ENCODE results near the gene PRMT2.

Gene PRMT2

DNA sequence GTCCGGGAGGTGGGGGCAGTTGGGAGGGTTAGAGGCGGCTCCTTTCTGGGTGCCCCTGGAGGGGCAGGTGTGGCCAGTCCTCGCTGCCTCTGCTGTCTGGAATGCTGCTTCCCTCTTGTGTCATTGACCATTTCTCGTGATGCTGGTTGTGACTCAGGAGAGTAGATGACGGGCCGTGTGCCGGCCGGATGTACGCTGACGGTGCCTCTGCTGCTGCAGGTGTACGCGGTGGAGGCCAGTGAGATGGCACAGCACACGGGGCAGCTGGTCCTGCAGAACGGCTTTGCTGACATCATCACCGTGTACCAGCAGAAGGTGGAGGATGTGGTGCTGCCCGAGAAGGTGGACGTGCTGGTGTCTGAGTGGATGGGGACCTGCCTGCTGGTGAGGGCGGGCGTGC, 13.9 kb downstream of the PRMT2 start:
- H3K79me2 ChIP-seq (ENCODE audit: insufficient read depth, low read length): no peaks in the 10 kb centered on the region
- no peaks in the 10 kb centered on the region for H3K27me3 ChIP-seq (ENCODE audit: low read length)
- H3F3A ChIP-seq (ENCODE audit: insufficient read depth): no peaks in the 10 kb centered on the region
- no peaks in the 10 kb centered on the region for H3K9me2 ChIP-seq (replicated peaks; ENCODE audit: insufficient read depth, low read length)
- TF ChIP-seq, protein P1, sequence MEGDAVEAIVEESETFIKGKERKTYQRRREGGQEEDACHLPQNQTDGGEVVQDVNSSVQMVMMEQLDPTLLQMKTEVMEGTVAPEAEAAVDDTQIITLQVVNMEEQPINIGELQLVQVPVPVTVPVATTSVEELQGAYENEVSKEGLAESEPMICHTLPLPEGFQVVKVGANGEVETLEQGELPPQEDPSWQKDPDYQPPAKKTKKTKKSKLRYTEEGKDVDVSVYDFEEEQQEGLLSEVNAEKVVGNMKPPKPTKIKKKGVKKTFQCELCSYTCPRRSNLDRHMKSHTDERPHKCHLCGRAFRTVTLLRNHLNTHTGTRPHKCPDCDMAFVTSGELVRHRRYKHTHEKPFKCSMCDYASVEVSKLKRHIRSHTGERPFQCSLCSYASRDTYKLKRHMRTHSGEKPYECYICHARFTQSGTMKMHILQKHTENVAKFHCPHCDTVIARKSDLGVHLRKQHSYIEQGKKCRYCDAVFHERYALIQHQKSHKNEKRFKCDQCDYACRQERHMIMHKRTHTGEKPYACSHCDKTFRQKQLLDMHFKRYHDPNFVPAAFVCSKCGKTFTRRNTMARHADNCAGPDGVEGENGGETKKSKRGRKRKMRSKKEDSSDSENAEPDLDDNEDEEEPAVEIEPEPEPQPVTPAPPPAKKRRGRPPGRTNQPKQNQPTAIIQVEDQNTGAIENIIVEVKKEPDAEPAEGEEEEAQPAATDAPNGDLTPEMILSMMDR (IDR thresholded peaks at IDR 0.05; ENCODE audit: insufficient read depth, low read length, poor library complexity, severe bottlenecking): no peak
- no peak for TF ChIP-seq EZH2phosphoT487 (conservative IDR thresholded peaks at IDR 0.05; ENCODE audit: low read length)
- no peak overlapping the region for H3K27ac ChIP-seq (ENCODE audit: low read depth, low read length)
- H3K36me3 ChIP-seq (ENCODE audit: low read length): peaks cover 20% of the 10 kb centered on the region
- H3K9ac ChIP-seq (ENCODE audit: low read length): no peak overlapping the region
- no peaks in the 10 kb centered on the region; the same call in 1 of the 2 replicates for H3K9me3 ChIP-seq (ENCODE audit: insufficient read depth, low read length)
- no peak overlapping the region for H2AFZ ChIP-seq (ENCODE audit: low read depth, low read length, severe bottlenecking)
- H4K20me1 ChIP-seq (ENCODE audit: low read depth, low read length): no peaks in the 10 kb centered on the region
- H3K4me2 ChIP-seq (ENCODE audit: low read depth, low read length, poor library complexity, severe bottlenecking): no peak overlapping the region
- H3K4me3 ChIP-seq (ENCODE audit: insufficient read depth, low read length, poor library complexity, severe bottlenecking): no peak overlapping the region

DNA sequence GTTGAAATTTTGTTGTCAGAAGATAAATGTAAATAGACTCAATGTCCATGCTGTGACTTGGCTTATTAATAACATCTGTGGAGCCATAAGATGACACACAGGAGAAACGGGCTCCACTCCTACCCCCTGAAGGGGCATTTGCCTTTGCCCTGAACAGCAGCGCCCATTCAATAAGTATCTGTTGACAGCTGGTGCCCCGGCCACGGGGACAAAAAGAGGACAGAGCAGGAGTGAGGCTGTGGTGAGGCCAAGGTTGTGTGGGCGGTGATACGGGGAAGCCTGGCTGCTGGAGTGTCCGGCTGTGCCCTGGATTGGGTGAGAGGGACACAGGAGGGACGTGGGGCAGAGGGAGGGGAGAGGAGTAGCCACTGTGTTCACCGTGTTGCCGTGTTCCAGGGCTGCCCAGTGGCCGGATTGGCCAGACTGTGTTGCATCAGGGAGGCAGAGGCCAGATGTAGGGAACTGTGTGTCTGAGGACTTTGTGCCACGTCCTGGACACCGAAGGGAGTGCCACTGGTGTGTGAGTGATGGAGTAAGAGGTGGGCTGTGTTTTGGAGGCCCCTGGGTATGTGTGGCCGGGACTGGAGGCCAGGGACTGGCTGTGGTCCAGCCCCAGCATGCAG, 15.1 kb downstream of the PRMT2 start:
- H3K79me2 ChIP-seq (ENCODE audit: insufficient read depth, low read length): no peaks in the 10 kb centered on the region
- no peak overlapping the region for H2AFZ ChIP-seq (ENCODE audit: low read depth, low read length, severe bottlenecking)
- no peaks in the 10 kb centered on the region for H4K20me1 ChIP-seq (ENCODE audit: low read depth, low read length)
- H3F3A ChIP-seq (ENCODE audit: insufficient read depth): no peaks in the 10 kb centered on the region
- no peak overlapping the region for H3K4me3 ChIP-seq (ENCODE audit: insufficient read depth, low read length, poor library complexity, severe bottlenecking)
- H3K9ac ChIP-seq (ENCODE audit: low read length): no peak overlapping the region
- H3K27ac ChIP-seq (ENCODE audit: low read depth, low read length): no peak overlapping the region
- peaks cover 11% of the 10 kb centered on the region; the same call in 1 of the 2 replicates for H3K9me3 ChIP-seq (ENCODE audit: insufficient read depth, low read length)
- H3K9me2 ChIP-seq (replicated peaks; ENCODE audit: insufficient read depth, low read length): no peaks in the 10 kb centered on the region
- no peak overlapping the region for H3K4me2 ChIP-seq (ENCODE audit: low read depth, low read length, poor library complexity, severe bottlenecking)
- no peaks in the 10 kb centered on the region for H3K27me3 ChIP-seq (ENCODE audit: low read length)
- H3K36me3 ChIP-seq (ENCODE audit: low read length): peaks cover 29% of the 10 kb centered on the region
- TF ChIP-seq, protein P1 (IDR thresholded peaks at IDR 0.05; ENCODE audit: insufficient read depth, low read length, poor library complexity, severe bottlenecking): no peak

DNA sequence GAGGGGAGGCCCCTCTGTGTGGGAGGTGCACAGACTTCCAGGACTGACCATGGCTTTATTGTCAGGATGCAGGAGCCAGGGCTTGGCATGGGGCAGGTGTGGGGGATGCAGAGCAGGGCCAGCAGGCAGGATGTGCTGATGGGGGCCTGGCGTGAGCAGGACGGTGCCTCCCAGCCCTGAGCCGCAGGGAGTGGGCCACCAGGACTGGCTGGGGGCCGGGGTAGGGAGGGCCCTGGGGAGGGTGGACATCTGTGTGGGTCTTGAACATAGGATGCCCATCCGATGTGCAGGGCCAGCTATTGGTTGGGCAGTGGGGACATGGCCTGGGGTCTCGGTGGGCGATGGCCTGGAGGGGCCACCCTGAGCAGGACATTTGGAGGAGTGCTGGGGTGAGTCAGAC, 15.6 kb downstream of the PRMT2 start:
- no peaks in the 10 kb centered on the region for H4K20me1 ChIP-seq (ENCODE audit: low read depth, low read length)
- no peak overlapping the region for H3K27ac ChIP-seq (ENCODE audit: low read depth, low read length)
- H3K36me3 ChIP-seq (ENCODE audit: low read length): peaks cover 30% of the 10 kb centered on the region
- H3K9ac ChIP-seq (ENCODE audit: low read length): no peak overlapping the region
- H2AFZ ChIP-seq (ENCODE audit: low read depth, low read length, severe bottlenecking): no peak overlapping the region
- no peaks in the 10 kb centered on the region for H3K27me3 ChIP-seq (ENCODE audit: low read length)
- no peaks in the 10 kb centered on the region for H3K9me2 ChIP-seq (replicated peaks; ENCODE audit: insufficient read depth, low read length)
- no peaks in the 10 kb centered on the region for H3F3A ChIP-seq (ENCODE audit: insufficient read depth)
- TF ChIP-seq, protein P1 (IDR thresholded peaks at IDR 0.05; ENCODE audit: insufficient read depth, low read length, poor library complexity, severe bottlenecking): no peak
- TF ChIP-seq EZH2phosphoT487 (conservative IDR thresholded peaks at IDR 0.05; ENCODE audit: low read length): no peak
- peaks cover 11% of the 10 kb centered on the region; the same call in 1 of the 2 replicates for H3K9me3 ChIP-seq (ENCODE audit: insufficient read depth, low read length)
- no peak overlapping the region for H3K4me2 ChIP-seq (ENCODE audit: low read depth, low read length, poor library complexity, severe bottlenecking)
- H3K4me3 ChIP-seq (ENCODE audit: insufficient read depth, low read length, poor library complexity, severe bottlenecking): no peak overlapping the region
- no peaks in the 10 kb centered on the region for H3K79me2 ChIP-seq (ENCODE audit: insufficient read depth, low read length)

Measured in SU-DHL-6 (cell line).